Adipocyte (in vitro differentiated cells): ENCODE measurements around the gene ARHGEF17.

ENCODE experiments used
- DNase-seq: peaks from one replicate; pipeline ENCODE4 v3.0.0-alpha.2; 2015; ENCODE audit warnings: low read depth
- H3K27me3 ChIP-seq: replicated peaks from 2 replicates; pipeline ENCODE4 v1.7.0; 2013; ENCODE audit warnings: mild to moderate bottlenecking, low read length, moderate library complexity; ENCODE audit not compliant: control insufficient read depth, insufficient read depth
- H3K36me3 ChIP-seq: 2 replicates; pipeline ENCODE4 v1.7.0; 2013; ENCODE audit warnings: low read length, mild to moderate bottlenecking, moderate library complexity; ENCODE audit not compliant: control insufficient read depth, insufficient read depth, severe bottlenecking
- H3K4me1 ChIP-seq: 2 replicates; pipeline ENCODE4 v1.7.0; 2013; ENCODE audit warnings: mild to moderate bottlenecking, low read length, moderate library complexity; ENCODE audit not compliant: control insufficient read depth, insufficient read depth
- H3K4me3 ChIP-seq: 2 replicates; pipeline ENCODE4 v1.7.0; 2013; ENCODE audit warnings: mild to moderate bottlenecking, low read length, moderate library complexity
- H3K9ac ChIP-seq: 2 replicates; pipeline ENCODE4 v1.7.0; 2013; ENCODE audit warnings: mild to moderate bottlenecking, low read length, moderate library complexity
- H3K9me3 ChIP-seq: 2 replicates; pipeline ENCODE4 v1.7.0; 2013; ENCODE audit warnings: mild to moderate bottlenecking, low read length, moderate library complexity; ENCODE audit not compliant: control insufficient read depth

ARHGEF17 gene

DNA sequence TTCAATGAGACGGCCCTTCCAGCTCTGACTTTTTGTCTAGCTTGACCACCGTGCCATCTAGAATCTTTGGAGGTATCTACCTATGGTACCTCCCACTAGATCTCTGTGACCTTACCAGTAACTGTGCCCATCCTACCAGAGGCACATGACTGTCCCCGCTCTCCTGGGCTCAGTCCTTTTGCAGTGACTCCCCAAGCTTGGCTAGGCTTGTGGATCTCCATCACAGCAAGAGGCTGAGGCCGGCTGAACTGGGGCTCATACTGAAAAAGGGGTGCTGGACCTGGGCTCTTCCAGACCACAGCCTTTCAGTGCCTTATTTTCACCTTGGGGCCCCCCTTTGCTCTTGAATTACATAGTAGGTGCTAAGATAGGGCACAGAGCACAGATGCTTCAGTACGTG is 95.5 kb downstream of the ARHGEF17 start:
- no peaks in the 10 kb centered on the region for H3K9me3 ChIP-seq
- no peaks in the 10 kb centered on the region for H3K27me3 ChIP-seq
- H3K9ac ChIP-seq = no peak overlapping the region
- peaks cover 28% of the 10 kb centered on the region for H3K4me1 ChIP-seq
- DNase-seq = no peak
- peaks cover 18% of the 10 kb centered on the region for H3K36me3 ChIP-seq
- H3K4me3 ChIP-seq = no peak overlapping the region

DNA sequence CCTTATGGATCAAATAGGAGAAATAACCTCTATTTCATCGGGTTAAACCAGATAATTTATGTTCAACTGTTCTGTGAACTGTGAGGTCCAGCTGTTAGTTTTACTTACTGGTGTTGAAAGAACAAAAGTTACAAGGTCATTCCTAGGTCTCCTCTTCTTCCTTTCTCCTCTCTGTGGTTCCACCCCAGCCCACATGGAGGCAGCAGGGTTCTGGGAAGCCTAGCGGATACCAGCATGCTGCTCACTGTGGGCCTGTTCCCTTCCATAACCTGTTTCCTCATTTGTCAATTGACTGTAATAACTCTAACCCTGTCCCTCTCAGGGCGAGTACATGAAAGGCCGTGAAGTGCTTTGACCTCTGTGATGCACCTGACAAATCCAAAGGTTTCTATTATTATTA is 96.0 kb downstream of the ARHGEF17 start:
- Histone ChIP-seq H3K36me3 (peaks cover 22% of the 10 kb centered on the region), H3K27me3 (no peaks in the 10 kb centered on the region), H3K9ac (no peak overlapping the region), H3K4me3 (no peak overlapping the region), H3K4me1 (peaks cover 23% of the 10 kb centered on the region), H3K9me3 (no peaks in the 10 kb centered on the region)
- DNase-seq = peak; percentile 62

GRCh38 chr11:73404506-73405145 is 96.5 kb downstream of the ARHGEF17 start:
- Histone ChIP-seq H3K4me1 (peaks cover 18% of the 10 kb centered on the region), H3K9me3 (no peaks in the 10 kb centered on the region), H3K9ac (no peak overlapping the region), H3K36me3 (peaks cover 28% of the 10 kb centered on the region), H3K27me3 (no peaks in the 10 kb centered on the region), H3K4me3 (no peak overlapping the region)
- DNase-seq = no peak

- DNase-seq = no peak
- H3K4me3 ChIP-seq = no peak overlapping the region
- H3K4me1 ChIP-seq = peaks cover 18% of the 10 kb centered on the region
- H3K36me3 ChIP-seq = peaks cover 29% of the 10 kb centered on the region
- H3K9me3 ChIP-seq = no peaks in the 10 kb centered on the region
- H3K9ac ChIP-seq = no peak overlapping the region
- H3K27me3 ChIP-seq = no peaks in the 10 kb centered on the region
These were observed 97.1 kb downstream of the ARHGEF17 start for GRCh38 chr11:73405146-73405510.

GRCh38 chr11:73406131-73406530 is 98.1 kb downstream of the ARHGEF17 start:
- Histone ChIP-seq H3K4me1 (peaks cover 16% of the 10 kb centered on the region), H3K9ac (no peak overlapping the region), H3K4me3 (no peak overlapping the region), H3K36me3 (peaks cover 33% of the 10 kb centered on the region), H3K9me3 (no peaks in the 10 kb centered on the region), H3K27me3 (no peaks in the 10 kb centered on the region)
- DNase-seq = peak; percentile 55

DNA sequence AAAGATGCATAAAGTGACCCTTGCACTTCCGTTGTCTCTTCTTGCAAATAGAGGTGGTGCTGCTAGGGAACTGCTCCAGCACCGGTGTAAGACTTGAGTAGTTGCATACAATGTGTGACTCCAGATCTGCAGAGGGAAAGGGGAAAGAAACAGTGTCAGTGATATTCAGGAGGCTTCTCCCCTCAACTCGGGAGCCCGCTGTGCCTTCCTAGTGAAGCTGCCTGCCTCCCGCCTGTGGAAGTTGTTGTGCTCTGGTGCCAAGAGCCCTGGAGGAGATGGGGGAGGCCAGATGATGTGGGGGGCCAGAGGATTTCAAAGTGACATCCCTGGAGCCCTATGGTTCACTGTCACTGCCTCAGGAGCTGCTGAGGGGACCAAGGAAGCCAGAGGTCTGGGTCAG is 98.5 kb downstream of the ARHGEF17 start:
- H3K36me3 ChIP-seq = peaks cover 33% of the 10 kb centered on the region
- no peaks in the 10 kb centered on the region for H3K27me3 ChIP-seq
- H3K4me1 ChIP-seq = peaks cover 12% of the 10 kb centered on the region
- no peak overlapping the region for H3K9ac ChIP-seq
- DNase-seq = no peak
- no peaks in the 10 kb centered on the region for H3K9me3 ChIP-seq
- no peak overlapping the region for H3K4me3 ChIP-seq

DNA sequence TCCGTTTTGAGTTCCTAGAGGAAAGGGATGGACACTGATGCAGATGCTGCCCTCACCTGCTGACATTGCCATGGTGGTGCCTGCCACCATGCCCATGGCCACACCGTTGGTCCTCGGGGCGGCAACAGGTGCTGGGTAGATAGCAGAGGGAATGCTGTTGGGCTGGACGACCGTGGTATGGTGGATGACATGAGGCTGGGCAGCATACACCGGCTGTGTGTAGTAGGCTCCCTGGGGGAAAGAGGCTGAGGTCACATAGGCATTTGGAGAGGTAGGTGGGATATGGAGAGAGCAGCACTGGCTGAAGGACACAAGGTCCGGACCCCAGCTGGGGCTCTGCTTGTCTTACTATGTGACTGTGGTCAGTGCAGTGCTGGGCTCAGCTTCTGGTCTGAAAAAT is 101.4 kb downstream of the ARHGEF17 start:
- peaks cover 33% of the 10 kb centered on the region for H3K36me3 ChIP-seq
- DNase-seq = no peak
- no peaks in the 10 kb centered on the region for H3K27me3 ChIP-seq
- no peak overlapping the region for H3K4me3 ChIP-seq
- no peak overlapping the region for H3K9ac ChIP-seq
- H3K4me1 ChIP-seq = peaks cover 3% of the 10 kb centered on the region
- H3K9me3 ChIP-seq = no peaks in the 10 kb centered on the region

DNA sequence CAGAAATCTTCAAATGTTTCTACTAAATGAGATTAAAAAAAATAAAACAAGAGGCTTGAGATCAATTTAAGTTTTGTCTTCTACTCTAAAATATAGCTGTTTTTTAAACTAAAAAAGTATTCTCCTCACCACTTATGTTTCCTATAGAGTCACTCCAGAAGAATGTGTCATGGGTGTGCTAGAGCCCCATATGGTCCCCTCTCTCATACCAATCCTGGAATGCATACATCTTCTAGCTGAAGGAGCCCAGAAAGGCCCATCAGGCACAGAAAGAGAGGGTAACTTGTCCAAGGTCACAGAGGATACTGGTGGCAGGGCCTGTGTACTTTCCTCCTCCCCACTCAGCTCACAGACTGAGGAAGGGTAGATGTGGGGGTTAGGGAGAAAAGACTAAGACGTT is 102.6 kb downstream of the ARHGEF17 start:
- Histone ChIP-seq H3K36me3 (peaks cover 30% of the 10 kb centered on the region), H3K9ac (no peak overlapping the region), H3K4me3 (no peak overlapping the region), H3K4me1 (peaks cover 15% of the 10 kb centered on the region), H3K9me3 (no peaks in the 10 kb centered on the region), H3K27me3 (no peaks in the 10 kb centered on the region)
- no peak for DNase-seq

DNA sequence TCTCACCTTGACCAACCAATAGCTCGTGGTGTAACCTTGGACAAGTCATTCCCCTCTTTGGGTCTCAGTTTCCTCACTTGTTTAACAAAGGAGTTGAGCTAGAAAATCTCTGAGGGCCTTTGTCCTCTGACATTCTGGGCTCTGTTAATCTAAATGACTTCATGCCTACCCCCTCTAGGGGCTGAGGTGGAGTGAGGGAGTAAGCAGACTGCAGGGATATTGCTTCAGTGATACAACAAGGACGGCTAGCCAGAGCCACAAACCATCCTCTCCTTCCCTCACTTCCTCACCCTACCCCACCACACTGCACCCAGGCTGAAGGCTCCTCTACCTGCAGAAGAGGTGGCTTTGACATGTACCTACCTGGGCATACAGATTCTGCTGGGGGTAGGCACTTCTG is 103.0 kb downstream of the ARHGEF17 start:
- DNase-seq = no peak
- Histone ChIP-seq H3K27me3 (no peaks in the 10 kb centered on the region), H3K9me3 (no peaks in the 10 kb centered on the region), H3K4me3 (no peak overlapping the region), H3K9ac (no peak overlapping the region), H3K4me1 (peaks cover 19% of the 10 kb centered on the region), H3K36me3 (peaks cover 28% of the 10 kb centered on the region)

GRCh38 chr11:73412308-73412707 is 104.2 kb downstream of the ARHGEF17 start:
- no peak overlapping the region for H3K4me3 ChIP-seq
- no peaks in the 10 kb centered on the region for H3K9me3 ChIP-seq
- H3K36me3 ChIP-seq = peaks cover 22% of the 10 kb centered on the region
- DNase-seq = no peak
- no peaks in the 10 kb centered on the region for H3K27me3 ChIP-seq
- H3K9ac ChIP-seq = no peak overlapping the region
- peaks cover 32% of the 10 kb centered on the region for H3K4me1 ChIP-seq

DNA sequence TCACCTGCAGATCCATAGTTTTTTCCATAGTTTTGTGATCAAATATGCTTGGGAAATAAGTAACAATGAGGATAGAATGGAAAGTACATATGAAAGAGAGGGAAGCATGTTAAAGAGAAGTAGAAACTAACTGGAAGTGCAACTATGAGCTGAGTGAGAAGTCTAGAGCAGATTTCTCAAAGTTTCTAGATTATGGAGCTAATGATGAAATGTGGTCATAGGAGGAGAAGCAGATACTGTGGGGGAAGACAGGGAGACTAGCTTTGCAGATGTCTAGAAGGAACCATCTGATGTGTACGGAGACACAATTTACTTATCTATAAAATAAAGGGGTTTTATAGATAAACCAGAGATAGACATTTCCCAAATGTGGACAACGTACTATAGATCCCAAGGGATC is 105.2 kb downstream of the ARHGEF17 start:
- Histone ChIP-seq H3K36me3 (peaks cover 19% of the 10 kb centered on the region), H3K4me3 (no peak overlapping the region), H3K9me3 (no peaks in the 10 kb centered on the region), H3K27me3 (no peaks in the 10 kb centered on the region), H3K4me1 (peaks cover 33% of the 10 kb centered on the region), H3K9ac (no peak overlapping the region)
- DNase-seq = no peak

- Histone ChIP-seq H3K4me3 (no peak overlapping the region), H3K9me3 (no peaks in the 10 kb centered on the region), H3K27me3 (no peaks in the 10 kb centered on the region), H3K36me3 (peaks cover 9% of the 10 kb centered on the region), H3K4me1 (peaks cover 33% of the 10 kb centered on the region), H3K9ac (no peak overlapping the region)
- peak; percentile 52 for DNase-seq
These were observed 107.0 kb downstream of the ARHGEF17 start for GRCh38 chr11:73414977-73415651.
